Activated CD4-positive, alpha-beta T cell treated with anti-CD3 and anti-CD28 coated beads, Interleukin-2, Interleukin-6, amounts not matched to agents 100 ng/mL and 50 ng/mL, durations not matched to agents 16 hours and 8 hours (primary cell): ENCODE results near the gene PCDHGB6.
A peak's percentile ranks its signal among the peaks of the same experiment; 100 is the strongest.
"Not testable (repeated sequence)": the region's sequence is repeated elsewhere in the genome, so short reads cannot be mapped to it uniquely, and the experiment has no call there.

Source experiments
- DNase-seq: peaks from one replicate; pipeline ENCODE4 v3.0.0-alpha.2; 2020

Gene PCDHGB6

DNA sequence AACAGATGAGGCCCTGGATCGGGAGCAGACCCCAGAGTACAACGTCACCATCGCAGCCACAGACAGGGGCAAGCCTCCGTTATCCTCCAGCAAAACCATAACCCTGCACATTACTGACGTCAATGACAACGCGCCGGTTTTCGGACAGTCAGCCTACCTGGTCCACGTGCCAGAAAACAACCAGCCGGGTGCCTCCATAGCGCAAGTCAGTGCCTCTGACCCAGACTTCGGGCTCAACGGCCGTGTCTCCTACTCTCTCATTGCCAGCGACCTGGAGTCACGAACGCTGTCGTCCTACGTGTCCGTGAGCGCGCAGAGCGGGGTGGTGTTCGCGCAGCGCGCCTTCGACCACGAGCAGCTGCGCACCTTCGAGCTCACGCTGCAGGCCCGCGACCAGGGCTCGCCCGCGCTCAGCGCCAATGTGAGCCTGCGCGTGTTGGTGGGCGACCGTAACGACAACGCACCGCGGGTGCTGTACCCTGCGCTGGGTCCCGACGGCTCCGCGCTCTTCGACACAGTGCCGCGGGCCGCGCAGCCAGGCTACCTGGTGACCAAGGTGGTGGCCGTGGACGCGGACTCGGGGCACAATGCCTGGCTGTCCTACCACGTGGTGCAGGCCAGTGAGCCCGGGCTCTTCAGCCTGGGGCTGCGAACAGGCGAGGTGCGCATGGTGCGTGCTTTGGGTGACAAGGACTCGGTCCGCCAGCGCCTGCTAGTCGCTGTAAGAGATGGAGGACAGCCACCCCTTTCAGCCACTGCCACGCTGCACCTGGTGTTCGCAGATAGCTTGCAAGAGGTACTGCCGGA, 11.5 kb downstream of the PCDHGB6 start:
- DNase-seq, result no peak

DNA sequence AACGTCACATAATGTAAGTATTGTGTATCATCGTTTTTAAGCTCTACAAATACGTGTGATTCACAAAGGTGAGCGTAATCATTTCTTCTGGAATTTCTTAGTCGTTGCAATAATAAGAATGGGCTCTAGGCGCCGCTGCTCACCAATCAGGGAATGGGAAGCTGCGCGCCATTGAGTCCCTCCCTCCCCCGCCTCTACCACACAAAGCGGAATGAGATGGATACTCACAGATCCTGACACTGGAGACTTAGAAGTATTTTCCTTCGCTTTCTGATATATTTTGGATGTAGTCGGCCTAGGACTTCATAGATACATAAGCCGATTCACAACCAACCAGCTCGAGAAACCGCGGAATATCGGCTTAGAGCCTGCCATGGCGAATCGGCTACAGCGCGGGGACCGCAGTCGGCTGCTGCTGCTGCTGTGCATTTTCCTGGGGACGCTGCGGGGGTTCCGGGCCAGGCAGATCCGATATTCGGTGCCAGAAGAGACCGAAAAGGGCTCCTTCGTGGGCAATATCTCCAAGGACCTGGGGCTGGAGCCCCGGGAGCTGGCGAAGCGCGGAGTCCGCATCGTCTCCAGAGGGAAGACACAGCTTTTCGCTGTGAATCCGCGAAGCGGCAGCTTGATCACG, 13.2 kb downstream of the PCDHGB6 start, which contains the start of gene PCDHGA11:
Gene PCDHGA11 (plus strand): TSS at position 197 of the 634 bp plus-strand sequence. CDS start 177 bp downstream, at position 374.
- DNase-seq, result peak; percentile 59

DNA sequence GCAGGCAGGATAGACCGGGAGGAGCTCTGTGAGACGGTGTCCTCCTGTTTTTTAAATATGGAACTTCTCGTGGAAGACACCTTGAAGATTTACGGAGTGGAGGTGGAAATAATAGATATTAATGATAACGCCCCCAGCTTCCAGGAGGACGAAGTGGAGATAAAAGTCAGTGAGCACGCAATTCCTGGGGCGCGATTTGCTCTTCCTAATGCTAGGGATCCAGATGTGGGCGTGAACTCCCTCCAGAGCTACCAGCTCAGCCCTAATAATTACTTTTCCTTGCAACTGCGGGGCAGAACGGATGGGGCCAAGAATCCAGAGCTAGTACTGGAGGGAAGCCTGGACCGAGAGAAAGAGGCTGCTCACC, 13.7 kb downstream of the PCDHGB6 start:
- no peak for DNase-seq

DNA sequence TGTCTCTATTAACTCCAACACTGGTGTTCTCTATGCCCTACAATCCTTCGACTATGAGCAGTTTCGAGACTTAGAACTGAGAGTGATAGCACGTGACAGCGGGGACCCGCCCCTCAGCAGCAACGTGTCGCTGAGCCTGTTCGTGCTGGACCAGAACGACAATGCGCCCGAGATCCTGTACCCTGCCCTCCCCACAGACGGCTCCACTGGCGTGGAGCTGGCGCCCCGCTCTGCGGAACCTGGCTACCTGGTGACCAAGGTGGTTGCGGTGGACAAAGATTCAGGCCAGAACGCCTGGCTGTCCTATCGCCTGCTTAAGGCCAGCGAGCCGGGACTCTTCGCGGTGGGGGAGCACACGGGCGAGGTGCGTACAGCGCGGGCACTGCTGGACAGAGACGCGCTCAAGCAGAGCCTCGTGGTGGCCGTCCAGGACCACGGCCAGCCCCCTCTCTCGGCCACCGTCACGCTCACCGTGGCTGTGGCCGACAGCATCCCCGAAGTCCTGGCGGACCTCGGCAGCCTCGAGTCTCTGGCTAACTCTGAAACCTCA, 15.0 kb downstream of the PCDHGB6 start:
- no peak for DNase-seq

DNA sequence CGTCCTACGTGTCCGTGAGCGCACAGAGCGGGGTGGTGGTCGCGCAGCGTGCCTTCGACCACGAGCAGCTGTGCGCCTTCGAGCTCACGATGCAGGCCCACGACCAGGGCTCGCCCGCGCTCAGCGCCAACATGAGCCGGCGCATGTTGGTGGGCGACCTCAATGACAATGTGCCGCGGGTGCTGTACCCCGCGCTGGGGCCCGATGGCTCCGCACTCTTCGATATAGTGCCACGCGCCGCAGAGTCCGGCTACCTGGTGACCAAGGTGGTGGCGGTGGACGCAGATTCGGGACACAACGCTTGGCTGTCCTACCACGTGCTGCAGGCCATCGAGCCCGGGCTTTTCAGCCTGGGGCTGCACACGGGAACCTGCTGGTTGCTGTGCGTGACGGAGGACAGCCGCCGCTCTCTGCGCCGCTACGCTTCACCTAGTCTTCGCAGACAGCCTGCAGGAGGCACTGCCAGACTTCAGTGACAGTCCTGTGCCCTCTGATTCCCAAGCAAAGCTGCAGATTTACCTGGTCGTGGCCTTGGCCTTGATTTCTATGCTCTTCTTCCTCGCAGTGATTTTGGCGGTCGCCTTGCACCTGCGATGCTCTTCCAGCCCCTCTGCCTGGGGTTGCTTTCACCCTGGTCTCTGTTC, 20.1 kb downstream of the PCDHGB6 start:
- DNase-seq, result no peak

DNA sequence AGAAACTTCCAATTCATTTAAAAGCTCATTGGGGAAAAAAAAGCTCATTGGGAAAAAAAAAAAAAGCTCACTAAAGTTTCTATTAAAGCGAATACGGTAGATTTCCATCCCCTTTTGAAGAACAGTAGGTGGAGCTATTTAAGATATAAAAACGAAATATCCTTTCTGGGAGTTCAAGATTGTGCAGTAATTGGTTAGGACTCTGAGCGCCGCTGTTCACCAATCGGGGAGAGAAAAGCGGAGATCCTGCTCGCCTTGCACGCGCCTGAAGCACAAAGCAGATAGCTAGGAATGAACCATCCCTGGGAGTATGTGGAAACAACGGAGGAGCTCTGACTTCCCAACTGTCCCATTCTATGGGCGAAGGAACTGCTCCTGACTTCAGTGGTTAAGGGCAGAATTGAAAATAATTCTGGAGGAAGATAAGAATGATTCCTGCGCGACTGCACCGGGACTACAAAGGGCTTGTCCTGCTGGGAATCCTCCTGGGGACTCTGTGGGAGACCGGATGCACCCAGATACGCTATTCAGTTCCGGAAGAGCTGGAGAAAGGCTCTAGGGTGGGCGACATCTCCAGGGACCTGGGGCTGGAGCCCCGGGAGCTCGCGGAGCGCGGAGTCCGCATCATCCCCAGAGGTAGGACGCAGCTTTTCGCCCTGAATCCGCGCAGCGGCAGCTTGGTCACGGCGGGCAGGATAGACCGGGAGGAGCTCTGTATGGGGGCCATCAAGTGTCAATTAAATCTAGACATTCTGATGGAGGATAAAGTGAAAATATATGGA, 22.7 kb downstream of the PCDHGB6 start, which contains the start of gene PCDHGA12:
Gene PCDHGA12 (plus strand): TSS at position 176 of the 782 bp plus-strand sequence. CDS start 253 bp downstream, at position 429.
- DNase-seq, result peak; percentile 49

DNA sequence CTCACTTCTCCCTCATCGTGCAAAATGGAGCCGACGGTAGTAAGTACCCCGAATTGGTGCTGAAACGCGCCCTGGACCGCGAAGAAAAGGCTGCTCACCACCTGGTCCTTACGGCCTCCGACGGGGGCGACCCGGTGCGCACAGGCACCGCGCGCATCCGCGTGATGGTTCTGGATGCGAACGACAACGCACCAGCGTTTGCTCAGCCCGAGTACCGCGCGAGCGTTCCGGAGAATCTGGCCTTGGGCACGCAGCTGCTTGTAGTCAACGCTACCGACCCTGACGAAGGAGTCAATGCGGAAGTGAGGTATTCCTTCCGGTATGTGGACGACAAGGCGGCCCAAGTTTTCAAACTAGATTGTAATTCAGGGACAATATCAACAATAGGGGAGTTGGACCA, 23.5 kb downstream of the PCDHGB6 start:
- no peak for DNase-seq

DNA sequence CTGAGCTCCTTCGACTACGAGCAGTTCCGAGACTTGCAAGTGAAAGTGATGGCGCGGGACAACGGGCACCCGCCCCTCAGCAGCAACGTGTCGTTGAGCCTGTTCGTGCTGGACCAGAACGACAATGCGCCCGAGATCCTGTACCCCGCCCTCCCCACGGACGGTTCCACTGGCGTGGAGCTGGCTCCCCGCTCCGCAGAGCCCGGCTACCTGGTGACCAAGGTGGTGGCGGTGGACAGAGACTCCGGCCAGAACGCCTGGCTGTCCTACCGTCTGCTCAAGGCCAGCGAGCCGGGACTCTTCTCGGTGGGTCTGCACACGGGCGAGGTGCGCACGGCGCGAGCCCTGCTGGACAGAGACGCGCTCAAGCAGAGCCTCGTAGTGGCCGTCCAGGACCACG, 24.5 kb downstream of the PCDHGB6 start:
- not testable (repeated sequence) for DNase-seq

DNA sequence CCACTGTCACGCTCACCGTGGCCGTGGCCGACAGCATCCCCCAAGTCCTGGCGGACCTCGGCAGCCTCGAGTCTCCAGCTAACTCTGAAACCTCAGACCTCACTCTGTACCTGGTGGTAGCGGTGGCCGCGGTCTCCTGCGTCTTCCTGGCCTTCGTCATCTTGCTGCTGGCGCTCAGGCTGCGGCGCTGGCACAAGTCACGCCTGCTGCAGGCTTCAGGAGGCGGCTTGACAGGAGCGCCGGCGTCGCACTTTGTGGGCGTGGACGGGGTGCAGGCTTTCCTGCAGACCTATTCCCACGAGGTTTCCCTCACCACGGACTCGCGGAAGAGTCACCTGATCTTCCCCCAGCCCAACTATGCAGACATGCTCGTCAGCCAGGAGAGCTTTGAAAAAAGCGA, 24.9 kb downstream of the PCDHGB6 start:
- not testable (repeated sequence) for DNase-seq

DNA sequence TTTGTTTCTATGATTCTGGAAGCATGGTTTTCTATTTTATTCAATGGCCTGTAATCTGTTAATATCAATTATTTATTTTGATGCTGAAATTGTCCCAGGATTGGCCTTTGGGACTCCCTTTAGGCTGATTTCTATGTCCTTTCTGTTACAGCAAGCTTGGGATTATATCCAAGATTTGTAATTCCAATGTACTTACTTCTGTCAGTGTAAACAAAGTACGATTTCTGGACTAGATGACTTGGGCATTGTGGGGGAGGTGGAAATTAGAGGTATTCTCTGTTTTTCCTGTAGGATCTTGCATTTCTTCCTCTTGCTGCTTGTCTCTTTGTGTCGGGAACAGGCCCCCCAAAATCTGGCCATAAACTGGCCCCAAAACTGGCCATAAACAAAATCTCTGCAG, 26.2 kb downstream of the PCDHGB6 start:
- no peak for DNase-seq

DNA sequence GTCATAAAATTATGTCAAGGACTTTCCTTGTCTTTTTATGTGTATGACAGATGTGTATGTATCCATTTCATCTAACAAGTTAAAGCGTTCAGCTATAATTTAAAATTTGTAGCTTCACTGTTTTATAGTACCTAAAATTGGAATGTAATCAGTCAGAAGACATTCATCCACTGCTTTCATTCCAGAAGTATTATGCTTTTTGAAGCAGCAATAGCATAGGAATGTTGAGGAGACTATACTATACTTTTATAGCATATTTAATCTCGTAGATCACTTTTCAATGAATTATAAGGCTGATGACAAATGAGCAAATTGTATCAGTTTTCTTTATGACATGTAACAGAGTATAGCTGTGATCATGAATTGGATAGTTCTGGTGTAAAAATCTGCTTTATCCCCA, 29.4 kb downstream of the PCDHGB6 start:
- no peak for DNase-seq

DNA sequence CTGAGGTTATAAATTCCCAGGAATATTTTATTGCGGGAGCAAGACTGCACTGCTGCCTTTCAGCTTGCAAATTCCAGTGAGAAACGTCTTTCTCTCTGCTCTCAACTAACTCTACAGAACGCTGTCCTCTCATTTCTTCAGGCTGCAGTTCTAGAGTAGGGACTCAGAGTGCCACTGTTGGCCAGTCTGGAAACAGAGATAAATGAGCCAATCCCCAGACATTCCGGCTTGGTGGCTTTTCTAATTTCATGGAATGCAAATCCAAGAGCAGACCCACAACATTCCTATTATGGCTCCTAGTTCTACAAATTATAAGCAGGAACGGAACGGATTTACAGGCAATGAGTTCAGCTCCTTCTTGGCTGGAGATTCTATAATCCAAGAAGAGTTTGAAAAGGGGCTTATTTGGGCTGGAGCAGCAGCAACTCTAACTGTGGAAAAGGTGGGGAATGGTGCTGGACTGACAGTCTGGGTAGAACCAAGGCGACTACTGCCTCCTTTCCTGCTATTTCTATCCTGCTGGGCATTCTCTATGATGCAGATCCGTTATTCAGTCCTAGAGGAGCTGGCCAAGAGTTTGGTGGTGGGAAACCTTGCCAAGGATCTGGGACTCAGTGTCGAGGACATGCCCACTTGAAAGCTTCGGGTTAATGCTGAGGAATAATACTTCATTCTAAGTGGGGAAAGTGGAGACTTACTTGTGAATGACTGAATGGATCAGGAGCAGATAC, 31.8 kb downstream of the PCDHGB6 start:
- no peak for DNase-seq

DNA sequence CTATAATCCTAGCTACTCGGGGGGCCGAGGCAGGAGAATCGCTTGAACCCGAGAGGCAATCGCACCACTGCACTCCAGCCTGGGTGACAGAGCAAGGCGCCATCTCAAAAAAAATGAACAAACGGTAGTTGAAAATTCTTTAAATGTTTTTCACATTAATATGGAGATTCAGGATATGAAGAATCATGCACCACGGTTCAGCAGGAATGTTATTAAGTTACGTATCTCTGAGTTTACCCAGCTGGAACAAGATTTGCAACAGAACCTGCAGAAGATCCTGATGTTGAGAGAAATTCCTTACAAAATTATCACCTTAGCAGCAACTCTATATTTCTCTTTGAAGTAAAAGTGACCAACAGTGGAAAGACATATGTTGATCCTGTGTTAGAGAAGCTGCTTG, 32.5 kb downstream of the PCDHGB6 start:
- DNase-seq, result no peak

DNA sequence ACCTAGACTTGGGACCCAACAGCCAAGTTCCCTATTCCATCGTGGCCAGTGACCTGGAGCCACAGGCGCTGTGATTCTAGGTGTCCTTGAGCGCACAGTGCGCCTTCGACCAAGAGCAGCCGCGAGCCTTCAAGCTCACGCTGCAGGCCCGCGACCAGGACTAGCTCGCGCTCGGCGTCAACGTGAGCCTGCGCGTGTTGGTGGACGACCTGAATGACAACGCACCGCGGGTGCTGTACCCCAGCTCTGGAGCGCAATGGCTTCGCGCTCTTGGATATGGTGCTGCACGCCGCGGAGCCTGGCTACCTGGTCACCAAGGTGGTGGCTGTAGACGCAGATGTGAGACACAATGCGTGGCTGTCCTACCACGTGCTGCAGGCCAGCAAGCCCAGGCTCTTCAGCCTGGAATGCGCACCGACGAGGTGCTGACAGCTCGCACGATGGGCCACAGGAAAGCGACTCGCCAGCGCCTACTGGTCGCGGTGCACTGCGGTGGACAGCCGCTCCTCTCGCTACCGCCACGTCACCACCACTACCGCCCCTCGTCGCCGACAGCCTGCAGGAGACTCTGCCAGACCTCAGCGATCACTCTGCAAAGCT, 33.9 kb downstream of the PCDHGB6 start:
- no peak for DNase-seq
